ENCODE measurements around the gene MTPN.

The MTPN gene

GRCh38 chr7:135964274-135964673 lies 12.9 kb downstream of the MTPN start:
- ChIA-PET CTCF (no interaction called here), POLR2A (no interaction called here)
- DNase-seq (ENCODE audit: extremely low spot score): no peak
- TF ChIP-seq ARNT (IDR thresholded peaks at IDR 0.05): no peak

DNA sequence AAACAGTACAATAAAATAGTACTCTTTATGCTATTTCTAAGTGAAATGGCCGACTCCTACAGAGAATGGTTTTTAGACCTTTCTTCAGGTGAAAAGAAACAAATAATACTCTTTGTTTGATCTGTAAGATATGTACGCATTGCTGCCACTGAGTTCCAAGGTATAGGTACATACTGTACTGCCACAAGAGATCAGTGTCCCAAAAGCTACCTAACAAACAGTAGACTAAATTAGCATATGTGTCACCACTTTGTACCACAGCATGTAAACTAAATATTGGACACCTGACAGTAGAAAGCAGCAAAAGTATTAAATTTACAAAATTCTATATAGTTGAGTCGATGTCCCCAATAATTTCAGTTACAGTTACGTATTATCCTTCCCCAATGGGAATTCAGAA lies 14.4 kb downstream of the MTPN start:
- ChIA-PET POLR2A (no interaction called here), CTCF (no interaction called here)
- DNase-seq (ENCODE audit: extremely low spot score): no peak
- TF ChIP-seq FOXK2 (IDR thresholded peaks at IDR 0.05): no peak

DNA sequence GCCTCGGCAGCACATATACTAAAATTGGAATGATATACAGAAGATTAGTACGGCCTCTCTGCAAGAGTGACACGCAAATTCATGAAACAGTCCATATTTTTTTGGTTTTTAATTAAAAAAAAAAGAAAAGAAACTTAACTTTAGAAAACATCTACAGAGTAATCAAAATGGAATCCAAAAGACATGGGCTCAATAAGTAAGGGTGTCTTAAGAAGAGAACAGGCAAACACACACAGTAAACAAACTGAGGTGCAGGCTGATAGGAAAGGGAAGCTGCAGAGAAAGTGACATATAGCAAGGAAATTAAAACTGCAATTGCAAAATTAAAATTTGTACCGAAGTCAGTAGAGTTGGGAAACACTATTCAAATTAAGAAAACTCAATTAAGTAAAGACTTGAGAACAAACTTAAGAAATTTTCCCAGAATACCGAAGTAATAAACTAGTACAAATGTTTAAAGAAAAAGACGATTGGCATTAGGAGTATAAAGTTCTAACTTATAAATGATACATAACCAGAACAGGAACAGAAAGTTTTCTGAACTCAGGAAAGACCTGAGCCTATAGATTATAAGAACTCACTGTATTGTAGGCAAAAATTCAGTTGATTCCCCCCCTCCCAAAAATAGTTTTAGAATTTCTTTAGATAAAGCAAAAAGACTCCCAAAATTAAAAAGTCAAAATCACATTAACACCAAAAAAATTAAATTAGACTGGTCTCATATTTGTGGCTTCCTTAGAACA lies 16.3 kb downstream of the MTPN start:
- TF ChIP-seq SP1 (IDR thresholded peaks at IDR 0.05): no peak
- TF ChIP-seq PKNOX1 (IDR thresholded peaks at IDR 0.05): no peak
- TF ChIP-seq FOXM1 (IDR thresholded peaks at IDR 0.05; ENCODE audit: borderline replicate concordance): no peak
- TF ChIP-seq TARDBP (IDR thresholded peaks at IDR 0.05): no peak
- no peak for TF ChIP-seq ZNF384 (IDR thresholded peaks at IDR 0.05)
- no peak for TF ChIP-seq FOXA1 (IDR thresholded peaks at IDR 0.05)
- POLR2A ChIA-PET: no interaction called here
- CTCF ChIA-PET: interaction anchor here (0.6 kb wide), 1 partner anchor 22 kb away, joined by 3 read pairs; no protein-coding TSS in a partner anchor
- no peak for DNase-seq (ENCODE audit: extremely low spot score)

GRCh38 chr7:135959646-135960363 lies 17.4 kb downstream of the MTPN start:
- POLR2A ChIA-PET: no interaction called here
- CTCF ChIA-PET: no interaction called here
- TF ChIP-seq CTBP1 (IDR thresholded peaks at IDR 0.05; ENCODE audit: borderline replicate concordance): no peak
- TF ChIP-seq FOXM1 (IDR thresholded peaks at IDR 0.05; ENCODE audit: borderline replicate concordance): no peak
- TF ChIP-seq TARDBP (IDR thresholded peaks at IDR 0.05): no peak
- no peak for TF ChIP-seq SP1 (IDR thresholded peaks at IDR 0.05)
- TF ChIP-seq HDGF (IDR thresholded peaks at IDR 0.05; ENCODE audit: borderline replicate concordance): no peak
- TF ChIP-seq ZNF384 (IDR thresholded peaks at IDR 0.05): no peak
- no peak for TF ChIP-seq SUZ12 (IDR thresholded peaks at IDR 0.05)
- no peak for TF ChIP-seq FOXK2 (IDR thresholded peaks at IDR 0.05)
- TF ChIP-seq ARNT (IDR thresholded peaks at IDR 0.05): no peak
- DNase-seq (ENCODE audit: extremely low spot score): no peak

DNA sequence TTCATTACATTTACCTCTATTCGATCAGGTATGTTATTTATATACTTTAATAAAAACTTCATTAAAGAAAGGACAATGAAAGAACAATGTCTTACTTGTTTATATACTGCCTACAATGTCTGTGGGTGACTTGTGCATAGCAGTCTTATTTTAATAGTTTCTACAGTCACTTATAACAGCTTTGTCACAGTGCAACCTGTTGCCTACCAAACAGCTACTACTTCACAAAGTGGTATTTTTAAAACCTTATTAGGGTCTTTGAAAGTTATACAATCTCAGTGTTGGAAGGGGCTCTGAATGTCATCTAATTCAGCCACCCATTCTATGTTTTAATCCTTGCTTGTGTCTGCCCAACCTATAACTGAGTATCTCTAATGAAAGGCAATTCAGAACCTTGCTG lies 19.0 kb downstream of the MTPN start:
- ChIA-PET POLR2A (no interaction called here), CTCF (no interaction called here)
- no peak for DNase-seq (ENCODE audit: extremely low spot score)
- TF ChIP-seq BHLHE40 (IDR thresholded peaks at IDR 0.05; ENCODE audit: borderline replicate concordance): no peak

DNA sequence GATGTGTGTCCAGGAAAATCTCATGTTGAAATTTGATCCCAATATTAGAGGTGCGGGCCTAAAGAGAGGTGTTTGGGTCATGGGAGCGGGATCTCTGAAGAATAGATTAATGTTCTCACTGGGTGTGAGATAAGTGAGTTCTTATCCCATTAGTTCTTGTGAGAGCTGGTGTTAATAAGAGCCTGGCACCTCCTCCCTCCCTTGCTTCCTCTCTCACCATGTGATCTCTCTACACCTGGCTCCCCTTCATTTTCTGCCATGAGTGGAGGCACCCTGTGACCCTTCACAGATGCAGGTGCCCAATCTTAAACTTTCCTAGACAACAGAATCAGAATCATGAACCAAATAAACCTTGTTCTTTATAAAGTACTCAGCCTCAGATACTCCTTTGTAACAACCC lies 19.5 kb downstream of the MTPN start:
- ChIA-PET CTCF (no interaction called here), POLR2A (no interaction called here)
- TF ChIP-seq NFRKB (IDR thresholded peaks at IDR 0.05) (no peak), SP1 (IDR thresholded peaks at IDR 0.05) (no peak), ARNT (IDR thresholded peaks at IDR 0.05) (no peak), ZNF384 (IDR thresholded peaks at IDR 0.05) (no peak), FOXA1 (IDR thresholded peaks at IDR 0.05) (no peak), LEF1 (IDR thresholded peaks at IDR 0.05; ENCODE audit: borderline replicate concordance) (no peak), BHLHE40 (IDR thresholded peaks at IDR 0.05; ENCODE audit: borderline replicate concordance) (no peak), TARDBP (IDR thresholded peaks at IDR 0.05) (no peak), PKNOX1 (IDR thresholded peaks at IDR 0.05) (no peak), ELF4 (IDR thresholded peaks at IDR 0.05) (no peak)
- no peak for DNase-seq (ENCODE audit: extremely low spot score)

DNA sequence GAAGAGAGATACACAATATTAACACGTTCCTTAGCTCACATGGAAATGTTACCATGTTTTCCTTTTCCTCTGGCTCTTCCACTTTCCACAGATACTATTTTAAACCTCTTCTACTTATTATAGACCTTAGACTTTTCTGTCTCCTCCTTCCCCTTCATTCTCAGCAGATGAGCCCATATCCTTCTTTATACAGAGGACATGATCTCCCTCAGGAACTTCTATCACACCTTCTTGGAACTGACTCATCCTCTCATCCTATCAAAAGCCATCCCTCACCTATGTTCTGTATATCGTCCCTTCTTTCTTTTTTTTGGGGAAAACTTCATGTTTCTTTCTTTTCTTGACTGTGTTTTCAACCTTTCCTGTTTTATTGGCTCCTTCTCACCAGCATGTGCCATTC lies 20.8 kb downstream of the MTPN start:
- POLR2A ChIA-PET: no interaction called here
- TF ChIP-seq SUZ12 (IDR thresholded peaks at IDR 0.05): no peak
- TF ChIP-seq FOXM1 (IDR thresholded peaks at IDR 0.05; ENCODE audit: borderline replicate concordance): no peak
- TF ChIP-seq ZNF384 (IDR thresholded peaks at IDR 0.05): no peak
- no peak for TF ChIP-seq ELF4 (IDR thresholded peaks at IDR 0.05)
- TF ChIP-seq FOXK2 (IDR thresholded peaks at IDR 0.05): no peak
- no peak for TF ChIP-seq LEF1 (IDR thresholded peaks at IDR 0.05; ENCODE audit: borderline replicate concordance)
- TF ChIP-seq PKNOX1 (IDR thresholded peaks at IDR 0.05): no peak
- no peak for TF ChIP-seq BHLHE40 (IDR thresholded peaks at IDR 0.05; ENCODE audit: borderline replicate concordance)
- no peak for TF ChIP-seq CTBP1 (IDR thresholded peaks at IDR 0.05; ENCODE audit: borderline replicate concordance)
- TF ChIP-seq SP1 (IDR thresholded peaks at IDR 0.05): no peak
- TF ChIP-seq ARNT (IDR thresholded peaks at IDR 0.05): no peak
- TF ChIP-seq TARDBP (IDR thresholded peaks at IDR 0.05): no peak
- CTCF ChIA-PET: no interaction called here

More for the DNA sequence above, 20.8 kb downstream of the MTPN start:
- no peak for DNase-seq (ENCODE audit: extremely low spot score)
